Measurements from ENCODE around the gene ZC3HAV1.
"Not testable (repeated sequence)": the region's sequence is repeated elsewhere in the genome, so short reads cannot be mapped to it uniquely, and the experiment has no call there.

ZC3HAV1 gene

DNA sequence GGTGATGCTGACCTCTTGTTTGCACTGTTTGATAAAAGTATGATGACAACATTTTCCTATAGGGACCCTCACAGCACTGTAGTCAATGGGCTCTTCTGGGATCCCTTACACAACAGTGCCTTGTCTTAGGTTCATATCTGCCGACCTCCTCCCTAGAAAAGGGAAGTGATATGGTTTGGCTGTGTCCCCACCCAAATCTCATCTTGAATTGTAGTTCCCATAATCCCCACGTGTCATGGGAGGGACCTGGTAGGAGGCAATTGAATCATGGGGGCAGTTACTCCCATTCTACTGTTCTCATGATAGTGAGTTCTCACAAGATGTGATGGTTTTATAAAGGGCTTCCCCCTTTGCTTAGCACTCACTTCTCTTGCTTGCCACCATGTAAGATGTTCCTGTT, 23.1 kb downstream of the ZC3HAV1 start:
- DNase-seq (ENCODE audit: low spot score): no peak

- no peak for DNase-seq (ENCODE audit: low spot score)
These were observed 24.8 kb downstream of the ZC3HAV1 start for GRCh38 chr7:139084709-139085108.

DNA sequence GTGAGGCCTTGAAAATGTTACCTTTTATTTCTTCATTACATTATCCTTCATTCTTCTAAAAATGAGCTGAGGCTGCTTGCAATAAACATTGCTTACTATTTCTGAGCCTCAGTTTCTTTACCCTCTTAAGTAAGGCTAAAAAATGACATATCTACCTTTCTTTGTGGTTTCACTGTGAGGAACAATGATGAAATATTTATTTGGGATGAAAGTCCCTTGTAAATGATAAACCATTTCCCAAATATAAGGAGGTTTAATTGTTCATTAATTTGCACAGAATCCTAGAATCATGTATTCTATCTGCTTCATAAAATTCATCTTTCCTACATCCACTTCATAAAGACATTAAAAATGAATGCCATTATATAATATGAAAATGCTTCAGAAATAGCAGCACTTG, 27.9 kb downstream of the ZC3HAV1 start:
- no peak for DNase-seq (ENCODE audit: low spot score)

GRCh38 chr7:139080905-139081304, 28.6 kb downstream of the ZC3HAV1 start:
- DNase-seq (ENCODE audit: low spot score): no peak

DNA sequence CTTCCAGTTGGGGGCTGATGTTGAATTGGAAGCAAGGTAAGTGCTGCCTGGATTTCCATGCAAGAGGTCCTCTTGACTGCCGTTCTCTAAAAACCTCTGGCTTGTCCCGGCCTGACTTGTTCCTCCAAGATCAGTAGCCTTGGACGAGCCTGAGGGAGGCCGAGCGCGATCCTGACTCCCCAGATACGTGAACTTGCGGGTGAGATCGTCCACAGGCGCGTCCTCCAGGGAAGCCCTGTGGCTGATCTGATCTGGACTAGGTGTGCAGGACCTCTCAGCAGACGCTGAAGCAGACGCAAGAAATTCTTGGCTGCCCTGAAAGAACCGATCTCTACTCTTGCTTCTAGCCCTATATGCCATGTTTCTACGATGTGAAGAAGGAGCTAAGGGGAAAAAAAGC, 29.7 kb downstream of the ZC3HAV1 start:
- DNase-seq (ENCODE audit: low spot score): no peak

DNA sequence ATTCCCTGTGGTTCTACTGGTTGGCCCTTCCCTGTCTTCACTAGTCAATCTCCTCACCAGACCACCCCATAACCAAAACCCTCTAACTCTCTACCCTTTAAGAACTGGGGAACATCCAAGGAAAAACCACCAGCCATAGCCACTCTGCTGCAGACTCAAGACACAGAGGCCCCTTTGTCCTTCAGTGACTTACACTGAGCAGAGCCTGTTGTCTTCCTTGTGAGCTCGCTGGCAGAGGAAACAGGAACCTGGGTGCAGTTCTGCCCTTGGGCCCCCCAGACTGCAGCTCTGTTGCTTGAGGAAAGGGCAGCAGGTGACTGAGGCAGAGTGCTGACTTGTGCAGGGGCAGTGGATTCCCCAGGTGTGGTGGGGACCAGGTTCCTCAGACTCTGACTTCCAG, 30.6 kb downstream of the ZC3HAV1 start:
- no peak for DNase-seq (ENCODE audit: low spot score)

DNA sequence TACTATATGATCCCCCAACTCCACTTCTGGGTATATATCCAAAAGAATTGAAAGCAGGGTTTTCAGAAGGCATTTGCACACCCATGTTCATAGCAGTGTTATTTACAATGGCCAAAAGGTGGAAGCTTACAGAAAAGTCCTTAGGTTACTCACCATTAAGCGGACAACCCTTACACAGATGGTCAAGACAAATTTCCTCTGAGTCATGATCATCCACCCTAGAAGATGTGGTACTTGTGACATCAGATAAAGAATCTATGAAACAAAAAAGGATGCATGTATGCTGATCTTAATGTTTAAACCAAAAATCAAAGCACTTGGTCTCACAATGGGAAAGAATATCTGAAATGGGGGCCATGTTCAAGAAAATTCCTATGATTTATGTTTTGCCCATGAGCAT, 31.1 kb downstream of the ZC3HAV1 start:
- no peak for DNase-seq (ENCODE audit: low spot score)

- not testable (repeated sequence) for DNase-seq (ENCODE audit: low spot score)
These were observed 31.8 kb downstream of the ZC3HAV1 start for GRCh38 chr7:139077706-139078105.

DNA sequence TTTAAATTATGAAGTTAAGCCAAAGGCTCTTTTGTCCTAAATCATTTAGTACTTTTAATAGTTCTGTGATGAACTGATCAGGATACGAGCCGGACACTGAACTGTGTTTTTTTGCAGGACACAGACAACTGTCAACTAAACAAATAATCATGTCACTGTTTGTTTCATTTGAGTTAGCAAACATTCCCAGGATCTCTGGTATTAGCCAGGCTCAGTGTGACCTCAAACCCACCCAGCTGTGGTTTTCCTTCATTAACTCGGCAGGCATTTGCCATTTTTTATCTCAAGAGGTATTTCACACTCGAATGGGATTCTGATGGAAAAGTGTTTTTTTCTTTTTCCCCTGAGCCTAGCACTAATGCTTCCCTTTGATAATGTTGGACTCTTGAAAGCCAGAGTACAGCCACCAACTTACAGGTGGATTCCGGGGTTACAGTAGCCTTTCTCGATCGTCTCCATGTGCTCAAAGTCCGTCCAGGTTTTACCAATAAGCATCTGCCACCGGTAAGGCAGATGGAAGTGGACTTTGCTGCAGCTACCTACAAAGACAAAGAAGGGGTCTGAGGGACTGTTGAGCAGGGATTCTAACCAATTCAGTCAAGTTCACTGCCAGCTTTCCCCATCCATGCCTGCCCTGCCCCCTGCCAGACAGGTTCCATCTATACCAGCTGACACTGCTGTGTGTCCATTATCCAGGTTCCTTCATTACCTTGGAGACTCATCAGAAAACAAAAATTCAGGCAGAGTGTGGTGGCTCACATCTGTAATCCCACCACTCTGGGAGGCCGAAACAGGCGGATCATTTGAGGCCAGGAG, 33.4 kb downstream of the ZC3HAV1 start:
- DNase-seq (ENCODE audit: low spot score): no peak

DNA sequence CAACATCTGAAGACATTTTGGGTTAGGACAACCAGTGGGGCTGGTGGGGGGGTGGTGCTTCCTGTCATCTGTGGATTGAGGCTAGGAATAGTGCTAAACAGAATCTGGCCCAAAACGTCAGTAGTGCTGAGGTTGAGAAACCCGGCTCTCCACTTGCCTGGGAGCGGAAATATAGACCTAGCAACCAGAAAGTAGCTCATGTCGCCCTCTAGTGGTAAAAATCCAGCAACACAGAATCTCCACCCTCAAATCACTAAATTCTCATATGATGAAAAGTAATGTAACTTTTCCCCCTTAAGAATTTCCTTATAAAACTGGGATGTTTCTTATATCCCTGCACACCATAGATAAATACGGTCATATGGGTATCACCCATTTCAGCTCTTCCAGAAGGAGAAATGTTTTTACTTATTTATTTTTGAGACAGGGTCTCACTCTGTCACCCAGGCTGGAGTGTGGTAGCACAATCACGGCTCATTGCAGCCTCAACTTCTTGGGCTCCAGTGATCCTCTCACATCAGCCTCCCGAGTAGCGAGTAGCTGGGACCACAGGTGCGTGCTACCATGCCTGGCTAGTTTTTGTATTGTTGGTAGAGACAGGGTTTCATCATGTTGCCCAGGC, 34.4 kb downstream of the ZC3HAV1 start:
- DNase-seq (ENCODE audit: low spot score): no peak

GRCh38 chr7:139072796-139073195, 36.7 kb downstream of the ZC3HAV1 start:
- no peak for DNase-seq (ENCODE audit: low spot score)

DNA sequence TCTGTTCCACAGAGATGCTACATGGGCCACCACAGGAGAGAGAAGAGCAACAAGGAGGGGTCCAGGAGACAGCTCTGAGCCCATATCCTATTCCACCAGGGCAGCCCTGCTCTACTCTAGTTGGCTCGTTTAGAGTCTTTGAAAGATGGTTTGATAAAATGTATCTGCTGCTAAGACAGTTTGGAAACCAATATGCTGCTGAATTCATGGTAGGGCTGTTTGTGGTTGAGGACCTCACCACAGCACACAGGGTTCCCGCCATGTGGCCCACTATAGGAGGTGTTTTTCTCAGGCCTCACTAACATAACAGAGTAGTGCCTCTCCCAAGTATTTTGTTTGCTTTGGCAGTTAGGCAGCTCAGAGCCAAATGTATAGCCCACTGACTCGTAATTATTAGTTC, 37.8 kb downstream of the ZC3HAV1 start:
- DNase-seq (ENCODE audit: low spot score): no peak

DNA sequence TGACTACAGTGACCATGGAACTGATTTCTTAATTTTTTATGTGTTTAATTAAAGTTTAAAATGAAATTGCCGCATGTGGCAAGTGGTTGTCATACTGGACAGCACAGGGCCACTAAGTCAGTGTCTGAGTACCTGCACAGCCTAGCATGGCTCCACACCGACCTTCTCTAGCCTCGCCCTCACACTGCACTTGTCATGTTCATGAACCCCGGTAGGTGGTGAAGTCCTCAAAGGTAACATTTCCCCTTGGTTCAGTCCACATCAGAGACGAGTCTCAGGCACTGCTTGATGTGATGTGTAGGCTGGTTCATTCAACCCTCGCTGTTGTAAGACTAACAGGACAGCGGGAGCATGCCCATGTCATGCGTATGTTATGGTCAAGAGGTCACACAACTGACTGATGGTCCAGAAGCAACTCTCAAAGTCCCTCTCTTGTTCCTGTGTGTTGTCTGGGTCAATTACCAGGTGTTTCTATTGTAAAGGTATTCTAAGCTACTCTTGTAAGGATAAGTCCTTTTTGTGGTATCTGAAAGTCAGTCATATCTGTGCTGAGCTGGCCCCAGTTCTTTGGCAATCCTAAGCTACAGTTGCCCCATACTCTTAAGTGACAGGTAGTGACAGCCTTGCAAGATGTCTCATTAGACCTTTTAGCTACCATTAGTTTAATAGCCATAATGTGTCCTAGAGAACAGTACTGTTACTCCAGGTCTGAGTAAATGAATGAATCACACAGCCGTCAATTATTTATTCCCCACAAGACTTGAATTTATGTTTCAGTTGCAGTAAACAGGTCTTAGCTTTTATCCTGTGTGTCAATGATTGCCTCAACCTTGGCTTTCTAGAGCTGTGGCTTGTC, 40.7 kb downstream of the ZC3HAV1 start:
- DNase-seq (ENCODE audit: low spot score): no peak

GRCh38 chr7:139066315-139066714, 43.2 kb downstream of the ZC3HAV1 start:
- no peak for DNase-seq (ENCODE audit: low spot score)

DNA sequence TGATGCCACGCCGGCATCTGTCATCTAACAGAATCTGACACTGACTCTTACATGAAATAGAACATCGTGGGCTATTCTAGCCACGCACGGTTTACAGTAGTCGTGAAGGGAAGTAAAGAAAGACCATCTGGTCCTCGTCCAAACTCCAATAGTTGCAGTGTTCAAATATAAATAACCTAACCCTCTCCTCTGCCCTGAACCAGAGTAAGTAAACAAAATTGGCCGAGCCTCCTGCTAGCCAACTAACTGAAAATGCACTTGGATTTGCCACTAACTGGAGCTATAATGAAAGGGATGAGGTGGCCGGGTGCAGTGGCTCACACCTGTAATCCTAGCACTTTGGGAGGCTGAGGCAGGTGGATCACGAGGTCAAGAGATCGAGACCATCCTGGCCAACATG, 44.2 kb downstream of the ZC3HAV1 start:
- no peak for DNase-seq (ENCODE audit: low spot score)

DNA sequence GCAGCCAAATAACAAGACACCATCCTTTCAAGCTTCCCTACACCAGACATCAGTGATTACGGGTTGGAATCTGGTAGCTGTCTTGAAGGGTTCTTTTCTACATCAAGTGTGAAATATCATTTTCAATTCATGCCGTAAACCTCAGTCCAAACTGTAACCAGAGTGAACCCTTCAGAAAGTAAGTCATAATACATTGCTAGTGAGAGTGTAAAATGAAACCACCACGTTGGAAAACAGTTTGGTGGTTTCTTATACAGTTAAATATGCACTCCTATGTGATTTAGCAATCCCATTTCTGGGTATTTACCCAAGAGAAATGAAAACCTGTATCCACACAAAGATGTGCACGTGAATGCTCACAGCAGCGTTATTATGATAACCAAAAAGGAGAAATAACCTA, 48.1 kb downstream of the ZC3HAV1 start:
- no peak for DNase-seq (ENCODE audit: low spot score)

DNA sequence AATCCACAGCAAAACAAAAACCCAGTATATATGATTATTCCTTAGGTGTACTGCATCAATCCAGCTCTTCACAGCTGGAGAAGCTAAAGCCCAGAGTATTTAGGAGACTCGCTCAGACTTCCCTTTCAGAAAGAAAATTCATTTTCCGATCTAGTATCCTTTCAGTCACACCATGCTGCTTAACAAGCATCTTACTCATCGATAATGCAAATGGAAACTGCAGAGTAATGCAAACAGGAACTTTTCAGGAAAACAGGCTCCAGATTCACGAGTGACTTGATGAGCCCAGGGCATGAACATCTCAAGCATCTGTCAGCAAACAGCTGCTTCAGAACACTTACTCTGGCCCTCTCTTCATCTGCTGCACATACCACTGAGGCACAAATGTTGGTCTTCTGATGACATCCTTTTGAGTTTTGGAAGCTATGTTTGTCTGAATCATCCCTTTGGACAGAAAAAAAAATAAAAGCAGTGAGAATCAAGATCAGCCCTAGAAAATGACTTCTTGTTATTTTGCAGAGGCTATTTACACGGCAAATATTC, 48.8 kb downstream of the ZC3HAV1 start:
- no peak for DNase-seq (ENCODE audit: low spot score)

DNA sequence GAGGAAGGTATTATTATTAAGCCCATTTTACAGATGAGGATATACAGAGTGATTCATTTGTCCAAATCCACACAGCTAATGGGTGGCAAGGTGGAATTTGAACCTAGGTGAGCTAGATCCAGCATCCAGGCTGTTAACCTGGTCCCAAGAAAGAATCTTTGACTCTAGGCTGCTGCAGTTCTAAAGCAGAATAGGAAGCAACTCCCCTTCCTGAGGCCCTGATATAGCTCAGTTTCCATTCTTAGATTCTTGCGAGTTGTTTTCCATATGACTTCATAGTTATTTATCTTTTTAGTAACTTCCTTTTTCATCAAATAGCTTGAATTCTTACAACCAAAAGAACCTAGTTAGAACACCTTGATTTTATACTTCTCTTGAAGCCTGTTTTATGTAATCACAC, 49.6 kb downstream of the ZC3HAV1 start:
- DNase-seq (ENCODE audit: low spot score): no peak

DNA sequence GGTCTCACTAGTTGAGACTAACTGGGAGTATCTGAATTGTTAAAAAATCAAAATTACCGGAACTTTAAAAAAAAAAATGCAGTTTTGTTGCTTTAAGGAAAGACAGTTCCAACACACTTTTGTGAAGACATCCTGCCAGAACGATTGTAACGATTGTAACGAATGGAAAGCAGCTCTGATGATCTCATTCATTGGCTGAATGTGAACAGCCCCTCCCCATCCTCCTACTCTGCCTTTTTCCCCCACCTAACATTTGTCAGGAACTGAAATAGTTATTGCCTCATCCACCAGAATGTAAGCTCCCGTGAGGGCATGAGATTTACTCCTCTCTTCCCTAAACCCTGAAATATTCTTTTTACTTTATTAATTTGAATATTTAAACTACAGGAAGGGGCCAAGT, 50.6 kb downstream of the ZC3HAV1 start:
- no peak for DNase-seq (ENCODE audit: low spot score)

DNA sequence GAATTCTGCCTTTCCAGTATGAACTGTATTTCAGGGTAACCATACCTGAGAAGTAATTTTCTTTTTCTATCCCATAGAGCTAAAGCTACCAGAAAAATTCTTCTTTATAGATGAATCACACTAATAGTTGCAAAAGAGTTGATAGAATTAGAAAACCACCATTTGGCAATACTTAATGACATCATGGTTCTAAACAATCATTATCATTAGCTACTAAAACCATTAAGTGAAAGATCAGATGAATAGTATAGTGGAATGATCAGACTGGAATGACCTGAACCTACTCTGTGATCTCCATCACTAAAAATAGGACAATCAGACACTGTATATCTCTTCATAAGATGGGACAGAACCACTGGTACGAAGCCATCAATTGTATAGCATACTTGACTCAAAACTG, 53.8 kb downstream of the ZC3HAV1 start:
- no peak for DNase-seq (ENCODE audit: low spot score)

GRCh38 chr7:139054656-139055055, 54.9 kb downstream of the ZC3HAV1 start:
- DNase-seq (ENCODE audit: low spot score): not testable (repeated sequence)

DNA sequence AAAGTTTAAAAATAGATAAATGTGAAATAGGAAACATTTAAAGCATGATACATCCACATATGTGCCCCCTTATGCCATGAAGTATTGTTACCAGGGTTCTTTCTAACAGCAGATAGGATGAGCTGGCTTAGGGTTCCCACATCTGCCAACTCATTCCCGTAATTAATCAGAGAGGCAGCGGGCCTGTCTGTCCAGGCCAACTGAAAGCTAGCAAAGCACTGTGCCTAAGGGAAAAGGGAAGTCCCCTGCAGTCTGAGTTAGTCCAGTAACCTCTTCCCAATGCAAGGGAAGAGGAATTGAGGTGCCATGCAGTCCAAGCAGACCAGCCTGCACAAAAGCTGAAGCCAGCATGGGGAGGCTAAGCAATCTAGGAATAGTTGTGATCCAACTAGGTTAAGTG, 55.4 kb downstream of the ZC3HAV1 start:
- no peak for DNase-seq (ENCODE audit: low spot score)

DNA sequence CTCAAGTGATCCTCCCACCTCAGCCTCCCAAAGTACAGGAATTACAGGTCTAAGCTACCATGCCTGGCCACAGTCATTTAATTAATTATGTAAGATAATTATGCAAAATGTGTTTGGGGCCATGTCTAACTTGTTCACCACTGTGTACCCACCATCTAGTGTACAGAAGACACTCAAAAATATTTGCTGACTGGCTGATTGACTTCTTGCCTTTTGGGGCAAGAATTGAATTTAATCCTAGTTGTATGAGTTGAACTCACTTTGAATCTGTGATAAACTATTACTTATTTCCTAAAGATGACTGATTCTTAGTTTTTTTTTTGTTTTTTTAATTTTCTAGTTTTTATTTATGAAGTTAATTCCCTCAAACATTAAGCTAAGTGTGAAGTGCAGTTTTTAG, 57.9 kb downstream of the ZC3HAV1 start:
- DNase-seq (ENCODE audit: low spot score): no peak
